T-helper 2 cell treated with Interferon-gamma antibody and Interleukin-4, amounts not matched to agents 100 ng/mL and 5 ng/mL, for 36 hours (primary cell): Measurements from ENCODE around the gene LGR4. TPM values are rescaled to one million over a fixed set of nuclear protein-coding genes. Genes with fewer than 3 reads are reported as not detected.

Source experiments
- intact Hi-C: fragments of 100-400 bp; cut with micrococcal nuclease; formaldehyde crosslinking; loops from one replicate; pipeline ENCODE4 v1.15.1; 2023
- total RNA-seq: library from RNA; stranded (reverse); gene quantifications from 2 replicates; pipeline ENCODE4 v1.2.3, GENCODE V29; 2022

Gene LGR4
- total RNA-seq, 1 donor from 2014 or later, result 0.11 TPM

GRCh38 chr11:27386181-27386845 lies 86.3 kb downstream of the LGR4 start:
- intact Hi-C loops, result loop anchor here (5.0 kb wide), 1 partner anchor 121 kb away; the partner anchor contains the start of gene LIN7C

DNA sequence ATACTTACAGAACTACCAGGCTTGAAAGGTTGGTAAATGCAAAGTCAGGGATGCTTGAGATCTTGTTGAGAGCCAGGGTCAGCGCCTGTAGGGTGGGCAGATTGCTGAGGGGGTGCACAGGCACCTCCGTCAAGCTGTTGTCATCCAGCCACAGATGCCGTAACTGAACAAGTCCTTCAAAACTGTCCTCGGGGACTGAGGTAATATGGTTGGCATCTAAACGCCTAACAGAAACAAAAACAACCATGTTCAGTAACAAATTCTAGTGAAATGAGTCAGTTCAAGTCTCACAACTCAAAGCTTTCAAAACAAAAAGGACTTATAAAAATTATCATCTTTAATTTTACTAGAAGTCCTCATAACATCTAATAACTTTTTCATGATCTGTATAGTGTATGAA lies 87.3 kb downstream of the LGR4 start:
- intact Hi-C loops, result loop anchor here (5.0 kb wide), 1 partner anchor 122 kb away; the partner anchor contains the start of gene LIN7C

GRCh38 chr11:27384227-27384626 lies 88.4 kb downstream of the LGR4 start:
- intact Hi-C loops, result no loop called here

DNA sequence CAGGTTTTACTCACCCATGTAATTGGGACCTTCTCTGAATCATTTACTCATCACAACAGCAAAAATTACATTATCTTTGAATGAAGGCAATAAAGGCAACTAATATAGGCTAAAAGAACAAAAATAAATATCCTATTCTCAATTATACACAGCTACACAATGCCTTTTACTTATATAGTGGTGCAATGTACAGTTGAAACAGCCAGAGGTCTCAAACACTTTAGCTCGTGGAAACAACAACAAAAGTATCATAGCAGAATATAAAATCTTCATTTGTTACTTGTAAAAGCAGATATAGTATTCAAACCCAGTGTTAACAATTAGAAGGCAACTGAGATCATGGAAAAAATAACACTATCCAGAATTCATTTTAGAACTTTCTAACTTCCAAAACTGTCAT lies 88.9 kb downstream of the LGR4 start:
- intact Hi-C loops, result no loop called here

DNA sequence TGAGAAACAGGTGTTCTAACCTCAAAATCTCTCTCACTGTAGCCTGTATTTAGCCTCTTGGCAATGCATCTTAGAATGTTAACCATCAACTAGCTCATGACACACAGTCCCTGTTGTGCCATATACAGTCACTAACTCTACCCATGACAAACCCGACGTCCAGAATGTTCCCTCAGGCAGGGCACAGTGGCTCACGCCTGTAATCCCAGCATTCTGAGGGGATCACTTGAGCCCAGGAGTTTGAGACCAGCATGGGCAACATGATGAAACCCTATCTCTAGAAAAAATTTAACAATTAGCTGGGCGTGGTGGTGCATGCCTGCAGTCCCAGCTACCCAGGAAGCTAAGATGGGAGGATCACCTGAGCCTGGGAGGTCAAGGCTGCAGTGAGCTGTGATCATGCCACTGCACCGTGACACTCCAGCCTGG lies 91.3 kb downstream of the LGR4 start:
- intact Hi-C loops, result no loop called here

DNA sequence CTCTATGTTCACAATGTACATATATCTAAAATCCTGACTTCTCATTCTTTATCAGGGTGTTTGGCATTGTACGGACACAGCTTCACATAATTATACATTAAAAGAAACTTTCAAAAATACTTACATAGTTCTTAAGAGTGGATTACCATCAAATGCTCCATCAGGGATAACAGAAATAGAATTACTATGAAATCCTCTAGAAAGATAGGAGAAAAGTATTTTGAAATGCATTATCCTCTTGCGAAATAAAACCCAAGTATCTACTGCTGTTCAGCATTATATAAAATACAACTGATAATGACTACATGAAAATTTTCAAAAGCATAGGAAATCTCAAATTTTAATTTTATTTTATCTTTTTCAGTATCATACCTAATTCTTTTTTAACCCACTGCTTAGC lies 91.8 kb downstream of the LGR4 start:
- intact Hi-C loops, result no loop called here

GRCh38 chr11:27379449-27379848 lies 93.1 kb downstream of the LGR4 start:
- intact Hi-C loops, result loop anchor here (2.0 kb wide), 1 partner anchor 15 kb away; no protein-coding TSS in a partner anchor

- intact Hi-C loops, result no loop called here
These were observed 97.2 kb downstream of the LGR4 start for GRCh38 chr11:27375370-27375769.

- intact Hi-C loops, result no loop called here
These were observed 98.6 kb downstream of the LGR4 start for GRCh38 chr11:27373856-27374602.

DNA sequence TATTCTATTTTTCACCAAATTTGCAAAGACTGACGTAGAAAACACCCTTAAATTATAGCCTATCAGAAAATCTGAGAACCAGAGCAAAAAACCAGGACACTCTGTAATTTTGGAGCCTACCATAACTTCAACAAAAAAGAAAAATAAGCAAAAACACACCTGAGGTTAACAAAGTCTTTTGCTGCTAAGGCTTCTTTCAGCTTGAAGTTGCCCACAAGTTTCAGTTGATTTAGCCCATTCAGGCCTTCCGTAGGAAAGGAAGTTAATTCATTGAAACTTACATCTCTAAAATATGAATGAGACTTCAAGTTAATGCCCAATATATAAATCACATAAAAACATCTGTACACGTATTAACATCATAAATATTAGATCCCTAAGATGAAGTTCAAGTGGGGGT lies 99.2 kb downstream of the LGR4 start:
- intact Hi-C loops, result no loop called here

GRCh38 chr11:27372164-27372563 lies 100.4 kb downstream of the LGR4 start:
- intact Hi-C loops, result no loop called here

DNA sequence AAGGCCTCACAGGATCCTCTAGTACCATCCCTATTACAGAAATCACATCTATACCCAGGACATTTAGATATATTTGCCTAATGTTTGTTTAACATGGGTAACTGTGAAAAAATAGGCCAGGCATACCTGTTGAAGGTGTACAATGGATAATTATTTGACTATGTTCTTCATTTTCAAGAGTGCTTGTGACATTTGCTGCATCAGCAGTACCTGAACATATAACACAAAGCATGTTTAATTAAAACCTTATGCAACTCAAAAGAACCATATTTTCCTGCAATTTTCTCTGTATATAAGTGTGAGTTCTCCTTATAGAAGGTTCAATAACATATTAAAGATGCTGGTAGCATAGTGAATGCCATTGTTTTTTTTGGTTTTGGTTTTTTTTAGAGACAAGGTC lies 101.1 kb downstream of the LGR4 start:
- intact Hi-C loops, result no loop called here

DNA sequence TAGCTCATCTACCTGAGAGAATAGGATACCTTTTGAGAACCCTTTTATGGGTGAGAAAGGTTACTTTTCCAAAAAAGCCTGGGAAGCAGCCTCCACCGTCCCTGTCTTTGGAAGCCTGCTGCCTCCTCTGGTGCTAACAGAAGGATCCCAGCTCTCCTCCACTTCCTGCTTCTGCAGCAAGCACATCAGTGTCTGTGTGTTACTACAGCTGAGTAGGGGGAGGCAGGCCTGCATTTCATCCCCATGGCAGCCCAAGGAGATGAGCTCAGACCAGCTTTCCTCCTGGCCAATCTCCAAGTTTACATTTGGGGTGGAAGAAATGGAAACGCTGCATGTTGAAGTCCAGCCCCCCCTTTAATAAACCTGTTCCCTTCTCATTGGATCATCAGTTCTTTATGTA lies 102.2 kb downstream of the LGR4 start:
- intact Hi-C loops, result no loop called here

GRCh38 chr11:27367881-27368280 lies 104.7 kb downstream of the LGR4 start:
- intact Hi-C loops, result no loop called here

GRCh38 chr11:27363576-27364117 lies 108.9 kb downstream of the LGR4 start:
- intact Hi-C loops, result loop anchor here (1.0 to 5.0 kb wide), 4 partner anchors 15 to 744 kb away; partner anchors contain the start of genes KIF18A, LGR4, LIN7C and METTL15

GRCh38 chr11:27362749-27363575 lies 109.6 kb downstream of the LGR4 start, which contains the start of gene CCDC34:
Gene CCDC34 (minus strand): TSS chr11:27363215. CDS start chr11:27363194, 21 bp downstream.
- intact Hi-C loops, result loop anchor here (1.0 to 5.0 kb wide), 3 partner anchors 109 to 744 kb away; partner anchors contain the start of genes KIF18A, LGR4, LIN7C and METTL15

DNA sequence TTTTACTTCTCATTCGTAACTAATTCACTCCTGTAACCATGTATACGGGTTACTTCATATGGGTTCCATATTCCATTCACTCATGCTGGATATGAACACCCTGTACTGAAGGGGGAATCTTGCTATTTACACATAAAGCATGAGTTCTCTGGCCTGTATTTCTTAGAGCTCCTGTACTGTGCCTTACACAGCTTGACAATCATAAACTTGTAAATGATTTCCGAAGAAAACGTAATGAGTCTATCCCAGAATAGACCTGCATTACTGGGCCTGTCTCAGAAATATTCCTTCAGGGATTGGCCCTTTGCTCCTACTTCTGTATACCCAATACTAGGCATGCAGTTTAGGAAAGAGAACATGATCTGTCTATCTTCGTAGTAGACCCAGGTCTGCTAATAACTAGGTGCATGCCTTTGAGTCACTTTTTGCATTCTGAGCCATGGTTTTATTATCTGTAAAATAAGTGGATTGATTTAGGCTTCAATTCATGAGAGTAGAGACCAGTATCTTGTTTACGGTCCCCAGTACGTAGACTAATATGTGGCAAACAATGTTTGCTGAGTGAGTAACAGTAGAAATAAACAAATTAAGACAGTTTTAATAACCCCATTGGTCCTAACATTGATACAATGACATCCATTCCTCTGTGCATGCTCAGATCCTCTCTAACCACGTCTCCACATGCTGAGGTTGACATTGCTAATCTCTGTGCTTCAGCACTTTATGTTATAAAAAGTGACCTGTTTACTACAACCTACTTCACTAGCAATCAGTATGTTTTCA lies 110.8 kb downstream of the LGR4 start:
- intact Hi-C loops, result loop anchor here (5.0 kb wide), 1 partner anchor 745 kb away; the partner anchor contains the start of genes KIF18A and METTL15

GRCh38 chr11:27358296-27358695 lies 114.3 kb downstream of the LGR4 start:
- intact Hi-C loops, result loop anchor here (10.0 kb wide), 1 partner anchor 57 kb away; no protein-coding TSS in a partner anchor

- intact Hi-C loops, result loop anchor here (10.0 kb wide), 1 partner anchor 58 kb away; no protein-coding TSS in a partner anchor
These were observed 115.3 kb downstream of the LGR4 start for GRCh38 chr11:27357250-27357649.

DNA sequence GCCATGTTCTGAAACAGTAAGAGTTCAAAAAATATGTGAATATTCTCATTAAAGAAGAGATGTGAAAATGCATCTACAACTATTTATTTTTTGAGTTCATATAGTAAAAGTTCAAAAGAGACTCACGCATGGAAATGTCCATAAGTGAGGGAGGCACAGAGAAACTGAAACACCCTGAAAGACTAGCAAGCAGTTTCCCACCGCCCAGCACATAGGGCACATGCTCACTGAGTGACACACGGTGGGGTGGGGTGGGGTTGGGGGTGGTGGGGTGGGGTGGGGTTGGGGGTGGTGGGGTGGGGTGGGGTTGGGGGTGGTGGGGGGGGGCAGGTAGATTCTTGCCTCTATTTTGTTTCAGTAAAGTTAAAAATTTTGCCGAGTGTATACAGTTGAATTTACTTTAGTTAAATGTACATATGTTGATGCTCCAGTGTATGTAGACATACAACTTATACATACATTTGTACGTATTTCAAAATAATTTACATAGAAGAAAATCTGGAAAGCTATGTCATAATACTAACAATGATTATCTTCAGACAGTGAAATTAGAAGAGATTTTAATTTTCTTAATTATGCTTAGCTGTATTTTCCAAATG lies 115.9 kb downstream of the LGR4 start:
- intact Hi-C loops, result loop anchor here (10.0 kb wide), 1 partner anchor 58 kb away; no protein-coding TSS in a partner anchor
